AML-193 (cell line): ENCODE results near the gene TNFSF8.

Experiments used
- DNase-seq, 2 experiments: peaks; one replicate each; lab custom pipeline; 2025; lab: John Stamatoyannopoulos, UW

Gene TNFSF8

DNA sequence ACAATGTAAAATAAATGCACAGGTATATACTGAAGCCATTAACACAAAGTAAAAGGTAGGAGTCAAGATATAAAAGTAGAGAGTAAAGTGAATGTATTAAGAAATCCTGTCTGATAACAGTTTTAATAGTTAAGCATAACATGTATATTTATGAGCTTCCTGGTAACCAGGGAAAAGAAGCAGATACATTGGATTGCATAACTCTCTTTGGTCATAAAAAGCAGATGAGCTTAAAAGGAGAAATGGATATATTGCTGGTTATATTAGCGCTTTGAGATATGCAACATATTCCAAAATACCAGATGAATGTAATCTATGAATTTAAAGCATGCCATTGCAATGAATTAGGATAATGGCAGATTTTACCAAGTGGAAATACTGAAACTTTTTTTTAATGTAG, 6.2 kb upstream of the TNFSF8 start:
- DNase-seq = peak; percentile 82

- no peak for DNase-seq
Measured at GRCh38 chr9:114935119-114935518, 4.7 kb upstream of the TNFSF8 start.

- no peak for DNase-seq
Measured at GRCh38 chr9:114932502-114932901, 2.1 kb upstream of the TNFSF8 start.

GRCh38 chr9:114931407-114931806, 1.0 kb upstream of the TNFSF8 start:
- no peak for DNase-seq

GRCh38 chr9:114929201-114929600, 1.2 kb downstream of the TNFSF8 start:
- peak; percentile 10 to 32 for DNase-seq

DNA sequence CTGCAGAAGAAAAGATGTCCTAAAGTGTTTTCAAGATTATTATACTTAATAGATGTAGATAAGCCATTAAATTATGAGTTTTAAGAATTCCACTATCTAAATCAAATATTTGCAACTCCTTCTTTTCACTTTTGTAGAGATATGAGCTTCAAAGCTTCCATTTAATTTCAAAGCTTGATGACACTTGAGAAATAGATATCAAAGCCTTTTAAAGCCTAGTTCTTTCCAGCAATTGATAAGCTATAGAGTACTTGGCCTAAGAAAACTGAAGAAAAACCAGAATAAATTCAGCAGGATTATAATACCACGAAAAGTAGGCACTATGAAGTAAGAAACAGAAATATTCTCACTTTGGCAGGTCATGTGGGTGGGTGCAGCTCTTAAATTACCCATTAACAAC, 1.7 kb downstream of the TNFSF8 start:
- no peak for DNase-seq

DNA sequence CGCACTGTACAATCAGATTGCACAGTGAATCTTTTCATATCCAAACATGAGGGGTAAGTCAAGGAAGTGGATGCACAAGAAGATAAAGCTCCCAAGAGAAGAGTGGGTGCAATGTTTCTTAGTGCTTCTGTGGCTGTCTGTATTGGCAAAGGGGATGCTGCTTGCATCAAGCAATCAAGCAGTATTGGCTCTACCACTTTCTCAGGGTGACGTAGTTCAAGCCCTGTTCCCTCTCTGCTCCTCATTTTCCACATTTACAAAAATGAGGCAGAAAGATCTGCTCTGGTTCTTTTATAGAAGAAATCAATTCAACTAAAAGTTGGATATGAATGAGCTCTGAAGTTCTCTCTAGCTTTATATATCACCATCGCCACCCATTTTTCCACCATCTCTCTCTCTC, 2.3 kb downstream of the TNFSF8 start:
- DNase-seq = no peak

DNA sequence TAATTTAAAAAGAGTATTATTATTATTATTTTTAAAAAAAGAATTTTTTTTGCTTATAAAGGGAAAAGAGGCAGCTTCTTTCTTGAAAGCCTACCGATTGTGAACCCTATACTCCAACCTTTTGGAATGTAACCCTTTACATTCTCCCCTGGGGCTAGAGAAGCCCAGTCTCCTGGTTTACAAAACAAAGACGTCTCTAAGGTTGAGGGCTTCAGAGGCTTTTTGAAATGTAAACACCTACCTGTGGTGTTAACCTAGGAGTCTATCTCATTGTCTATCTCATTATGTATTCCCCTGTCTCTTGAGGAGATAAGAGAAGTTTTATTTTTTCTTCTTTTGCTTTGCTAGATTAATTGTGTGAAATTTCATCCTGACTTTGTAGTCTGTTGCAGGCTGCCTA, 4.7 kb downstream of the TNFSF8 start:
- no peak for DNase-seq

DNA sequence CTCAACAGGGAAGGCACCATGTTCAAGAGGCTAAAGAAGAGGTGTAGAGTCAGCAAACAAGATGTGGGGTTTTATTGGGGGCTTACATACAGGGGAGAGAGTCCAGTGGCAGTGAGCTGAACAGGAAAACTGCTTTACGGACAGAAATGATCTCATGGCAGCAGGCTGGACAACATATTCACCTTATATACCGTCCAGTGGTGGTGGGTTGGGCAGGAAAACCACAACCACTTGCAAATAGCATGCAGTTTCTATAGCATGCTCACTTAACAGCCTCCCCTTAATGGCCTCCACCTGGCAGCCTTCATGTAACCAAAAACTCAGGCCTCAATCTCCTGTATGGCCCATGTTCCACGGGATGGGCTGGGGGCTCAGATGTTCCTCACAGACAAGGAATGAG, 5.4 kb downstream of the TNFSF8 start:
- DNase-seq = no peak

DNA sequence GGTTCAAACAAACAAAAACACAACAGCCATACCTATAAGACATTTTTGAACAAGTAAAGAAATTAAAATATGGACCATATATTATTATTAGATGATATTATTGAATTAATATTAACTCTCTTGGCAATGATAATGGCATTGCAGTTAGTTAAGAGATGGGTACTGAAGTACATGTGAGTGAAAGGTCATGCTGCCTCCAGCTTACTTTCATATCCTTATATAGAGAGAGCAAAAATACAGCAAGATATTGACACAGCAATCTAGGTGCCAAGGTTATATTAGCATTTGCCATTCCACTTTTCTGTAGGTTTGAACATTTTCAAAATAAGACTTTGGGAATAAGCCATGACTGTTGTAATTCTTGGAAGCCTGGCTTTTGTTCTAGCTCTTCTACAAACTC, 6.1 kb downstream of the TNFSF8 start:
- no peak for DNase-seq

DNA sequence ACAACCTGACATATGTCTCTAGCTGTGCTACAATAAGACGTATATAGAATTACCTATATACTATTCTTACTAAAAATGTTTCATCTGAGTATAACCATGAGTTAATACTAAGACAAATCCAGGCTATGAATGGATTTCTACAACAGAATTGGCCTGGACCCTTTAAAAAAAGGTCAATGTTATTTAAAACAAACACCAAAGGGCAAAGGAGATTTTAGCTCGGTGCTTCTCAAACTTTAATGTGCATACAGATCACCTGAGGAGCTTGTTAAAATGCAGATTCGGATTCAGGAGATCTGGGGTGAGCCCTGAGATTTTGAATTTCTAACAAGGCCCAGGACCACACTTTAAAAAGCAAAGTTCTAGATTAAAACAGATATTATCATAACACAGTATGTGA, 6.5 kb downstream of the TNFSF8 start:
- no peak for DNase-seq

- DNase-seq = no peak
Measured at GRCh38 chr9:114921171-114921570, 9.2 kb downstream of the TNFSF8 start.

DNA sequence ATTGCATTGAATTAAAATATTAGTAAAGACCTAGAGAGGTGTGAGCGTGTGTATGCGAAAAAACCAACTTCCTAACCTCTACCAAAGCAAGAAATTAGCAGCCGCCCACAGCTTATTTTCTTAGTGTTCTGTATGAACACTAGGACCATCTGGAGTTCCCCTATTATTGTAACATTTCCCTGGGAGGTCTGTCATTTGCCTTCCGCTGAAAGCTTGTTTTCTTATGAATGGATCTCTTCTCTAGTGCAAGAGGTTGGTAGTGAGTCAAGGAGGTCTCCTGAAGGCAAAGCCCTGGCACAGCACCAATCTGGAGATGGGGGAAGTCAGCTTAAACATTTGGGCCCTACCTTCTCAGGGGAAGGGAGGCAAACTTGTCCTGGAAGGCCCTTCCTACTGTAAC, 10.8 kb downstream of the TNFSF8 start:
- no peak for DNase-seq

- DNase-seq = no peak
Measured at GRCh38 chr9:114916481-114916880, 13.9 kb downstream of the TNFSF8 start.

DNA sequence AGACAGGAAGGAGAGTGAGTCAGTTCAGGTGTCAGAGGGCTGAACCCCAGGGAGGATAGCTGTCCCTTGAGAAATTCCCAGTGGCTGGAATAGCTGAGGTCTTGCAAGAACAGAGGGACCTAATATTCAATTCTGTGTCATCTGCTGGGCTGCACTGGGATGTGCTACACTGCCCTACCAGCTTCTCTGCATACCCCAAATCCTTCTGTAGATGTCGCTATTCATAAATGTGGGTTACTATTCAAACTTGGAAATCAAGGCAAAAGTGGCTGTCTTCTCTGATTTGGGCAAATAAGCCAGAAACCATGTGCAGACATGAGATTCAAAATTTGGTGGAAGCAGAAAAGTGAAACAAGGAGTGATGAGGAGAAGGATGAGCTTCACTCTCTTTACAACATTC, 16.3 kb downstream of the TNFSF8 start:
- DNase-seq = peak in 1 of 2 experiments; percentile 7

DNA sequence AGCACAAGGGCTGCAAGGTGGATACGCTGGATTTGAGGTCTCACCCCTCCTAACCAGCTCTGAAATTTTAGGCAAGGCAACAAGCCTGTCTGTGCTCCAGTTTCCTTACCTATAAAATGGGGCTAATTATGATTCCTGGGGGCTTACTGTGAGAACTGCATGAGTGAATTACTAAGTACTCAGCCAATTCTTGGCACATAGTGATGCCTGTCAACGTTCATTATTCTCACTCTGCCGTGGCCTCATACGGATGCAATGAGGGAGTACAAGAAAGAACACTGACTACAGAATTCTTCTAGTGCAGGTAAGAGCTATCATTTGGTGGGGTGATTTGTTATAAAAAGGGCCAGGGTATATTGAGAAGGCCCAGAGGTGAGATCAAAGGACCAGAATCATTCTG, 16.7 kb downstream of the TNFSF8 start:
- no peak for DNase-seq

DNA sequence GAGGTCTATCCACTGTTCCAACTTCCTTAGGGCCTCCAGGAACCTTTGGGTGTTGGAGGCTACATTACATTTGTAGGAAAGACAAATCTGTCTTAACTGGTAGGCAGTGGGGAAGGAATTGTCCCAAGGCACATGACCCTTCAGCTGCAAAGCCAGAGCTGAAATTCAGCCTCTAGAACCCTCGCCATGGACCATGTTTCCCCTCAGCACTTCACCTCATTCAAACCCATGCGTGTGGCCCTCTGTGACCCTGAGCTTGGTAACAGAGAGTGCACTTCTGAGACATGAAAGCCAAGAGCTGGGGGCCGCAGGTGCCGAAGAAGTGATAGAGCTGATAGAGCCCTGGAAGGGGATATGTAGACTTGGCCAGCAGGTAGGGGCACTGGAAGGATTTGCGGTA, 17.2 kb downstream of the TNFSF8 start:
- DNase-seq = no peak

DNA sequence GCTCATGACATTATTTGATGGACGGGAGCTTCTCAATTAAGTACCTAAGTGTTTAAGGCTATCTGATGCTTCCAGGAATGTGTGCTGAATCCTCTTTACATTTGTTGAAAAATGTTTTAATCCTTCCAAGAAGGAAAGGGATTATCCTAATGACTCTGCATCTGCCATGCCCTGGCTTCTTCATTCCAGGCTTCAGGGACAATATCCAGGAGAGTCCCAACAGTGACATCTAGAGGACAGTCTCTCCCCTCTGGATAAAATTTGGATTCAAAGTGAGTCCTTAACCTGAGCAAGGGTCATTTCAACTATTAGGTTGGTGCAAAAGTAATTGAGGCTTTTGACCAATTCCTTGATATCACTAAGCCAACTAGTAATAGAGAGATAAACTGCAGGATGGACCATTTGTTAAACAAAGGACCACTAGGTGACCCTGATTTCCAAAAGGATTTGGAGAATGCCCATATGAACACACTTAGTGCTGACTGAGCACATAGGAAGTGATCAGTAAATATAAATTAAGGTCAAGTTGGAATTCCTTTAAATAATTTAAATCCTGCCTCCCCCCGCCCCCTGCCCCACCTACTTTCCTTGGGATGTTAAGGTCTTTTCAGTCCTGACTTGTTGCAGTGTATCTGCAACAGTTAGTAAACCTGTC, 19.1 kb downstream of the TNFSF8 start:
- DNase-seq = peak; percentile 13 to 37

DNA sequence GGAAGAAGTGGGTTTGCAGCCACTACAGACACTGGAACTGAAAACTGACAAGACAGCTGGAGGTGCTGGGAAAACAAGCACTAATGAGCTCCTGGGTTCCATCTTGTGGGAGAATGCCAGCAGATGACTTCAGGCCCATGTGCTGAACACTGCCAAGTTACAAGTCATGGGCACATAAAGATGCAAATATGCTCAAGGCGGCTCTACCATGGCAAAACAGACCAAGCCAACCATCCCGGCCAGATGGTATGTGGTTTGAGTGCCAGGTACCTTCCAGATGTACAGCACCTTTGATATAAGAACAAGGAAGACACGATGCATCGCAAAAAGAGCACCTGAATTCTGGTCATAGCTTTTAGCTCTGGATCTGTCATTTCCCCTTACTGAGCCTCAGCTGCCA, 19.9 kb downstream of the TNFSF8 start:
- DNase-seq = no peak

GRCh38 chr9:114909661-114910060, 20.7 kb downstream of the TNFSF8 start:
- no peak for DNase-seq

- no peak for DNase-seq
Measured at GRCh38 chr9:114908805-114909448, 21.5 kb downstream of the TNFSF8 start.

DNA sequence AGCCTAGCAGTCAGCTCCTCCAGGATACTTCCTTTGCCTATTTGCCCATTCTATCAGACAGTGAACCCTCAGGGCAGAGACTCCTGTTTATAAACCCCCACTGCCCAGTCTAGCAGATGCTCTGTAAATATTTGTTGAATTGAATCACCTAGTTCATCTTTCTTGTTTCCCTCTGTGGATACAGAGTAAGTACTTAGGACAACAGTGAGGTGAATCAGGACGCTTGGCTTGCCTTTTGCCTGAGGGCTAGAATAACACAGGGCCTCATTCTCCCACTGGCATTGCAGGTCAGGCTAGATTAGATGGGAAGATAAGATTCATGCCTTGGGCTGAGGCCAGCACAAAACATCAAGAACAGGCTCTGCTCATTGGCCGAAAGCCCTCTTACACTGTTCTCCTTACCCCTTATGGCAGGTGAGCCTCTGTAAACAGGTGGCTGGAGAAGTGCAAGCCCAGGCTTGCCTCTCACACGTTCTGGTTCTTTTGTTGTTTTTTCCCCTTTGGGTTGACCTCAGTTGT, 22.2 kb downstream of the TNFSF8 start:
- DNase-seq = no peak

GRCh38 chr9:114906922-114907571, 23.3 kb downstream of the TNFSF8 start:
- peak; percentile 14 to 19 for DNase-seq
